NCI-H146 treated with DMSO at 0.1 percent for 48 hours (cell line): ENCODE measurements around the gene LILRA1.
"Not testable (repeated sequence)": the region's sequence is repeated elsewhere in the genome, so short reads cannot be mapped to it uniquely, and the experiment has no call there.

Experiments
- DNase-seq: peaks from one replicate; lab custom pipeline; 2025; ENCODE audit not compliant: unreplicated experiment; lab: John Stamatoyannopoulos, UW

The LILRA1 gene

DNA sequence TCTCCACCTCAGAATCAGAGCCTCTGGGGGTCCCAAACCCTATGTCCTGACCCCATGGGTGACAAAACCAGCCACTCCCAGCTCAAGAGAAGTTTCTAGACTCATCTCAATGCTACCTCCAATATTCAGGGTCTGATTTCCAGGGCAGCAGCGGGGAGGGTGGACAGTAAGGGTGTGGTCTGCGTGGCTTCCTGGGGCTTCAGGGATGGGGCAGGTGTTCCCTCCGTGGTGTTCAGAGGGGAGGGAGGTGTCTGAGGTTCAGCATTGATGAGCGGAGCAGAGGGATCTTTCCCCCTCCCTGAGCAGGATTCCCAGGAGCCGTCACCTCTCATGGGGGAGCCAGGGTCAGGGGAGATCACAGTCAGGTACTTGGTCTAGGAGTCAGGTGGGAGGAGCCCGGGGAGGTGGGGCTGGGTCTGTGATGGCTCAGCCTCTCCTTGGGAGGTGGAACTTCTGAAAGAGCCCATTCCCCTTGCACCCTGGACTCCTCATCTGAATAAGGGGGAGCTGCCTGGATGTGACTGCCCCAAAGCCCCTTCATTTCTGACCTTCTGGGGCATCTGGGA lies 16.9 kb upstream of the LILRA1 start:
- no peak for DNase-seq

GRCh38 chr19:54577334-54577733 lies 16.1 kb upstream of the LILRA1 start:
- no peak for DNase-seq

- DNase-seq: not testable (repeated sequence)
Measured at GRCh38 chr19:54578268-54578667, 15.2 kb upstream of the LILRA1 start.

- DNase-seq: no peak
Measured at GRCh38 chr19:54586397-54586796, 7.0 kb upstream of the LILRA1 start.

DNA sequence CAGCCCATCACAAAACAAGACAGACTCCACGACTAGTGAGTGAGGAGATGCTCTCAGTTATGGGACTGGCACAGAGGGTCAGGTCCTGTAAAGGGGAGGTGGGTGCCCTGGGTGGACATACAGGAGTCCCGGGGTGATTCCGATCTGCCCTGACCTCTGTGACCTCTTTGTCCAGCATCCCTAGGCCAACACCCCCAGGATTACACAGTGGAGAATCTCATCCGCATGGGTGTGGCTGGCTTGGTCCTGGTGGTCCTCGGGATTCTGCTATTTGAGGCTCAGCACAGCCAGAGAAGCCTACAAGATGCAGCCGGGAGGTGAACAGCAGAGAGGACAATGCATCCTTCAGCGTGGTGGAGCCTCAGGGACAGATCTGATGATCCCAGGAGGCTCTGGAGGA lies 6.4 kb upstream of the LILRA1 start:
- no peak for DNase-seq

- not testable (repeated sequence) for DNase-seq
Measured at GRCh38 chr19:54593931-54594626, 647 bp downstream of the LILRA1 start.

GRCh38 chr19:54594737-54595136 lies 1.3 kb downstream of the LILRA1 start:
- DNase-seq: no peak

DNA sequence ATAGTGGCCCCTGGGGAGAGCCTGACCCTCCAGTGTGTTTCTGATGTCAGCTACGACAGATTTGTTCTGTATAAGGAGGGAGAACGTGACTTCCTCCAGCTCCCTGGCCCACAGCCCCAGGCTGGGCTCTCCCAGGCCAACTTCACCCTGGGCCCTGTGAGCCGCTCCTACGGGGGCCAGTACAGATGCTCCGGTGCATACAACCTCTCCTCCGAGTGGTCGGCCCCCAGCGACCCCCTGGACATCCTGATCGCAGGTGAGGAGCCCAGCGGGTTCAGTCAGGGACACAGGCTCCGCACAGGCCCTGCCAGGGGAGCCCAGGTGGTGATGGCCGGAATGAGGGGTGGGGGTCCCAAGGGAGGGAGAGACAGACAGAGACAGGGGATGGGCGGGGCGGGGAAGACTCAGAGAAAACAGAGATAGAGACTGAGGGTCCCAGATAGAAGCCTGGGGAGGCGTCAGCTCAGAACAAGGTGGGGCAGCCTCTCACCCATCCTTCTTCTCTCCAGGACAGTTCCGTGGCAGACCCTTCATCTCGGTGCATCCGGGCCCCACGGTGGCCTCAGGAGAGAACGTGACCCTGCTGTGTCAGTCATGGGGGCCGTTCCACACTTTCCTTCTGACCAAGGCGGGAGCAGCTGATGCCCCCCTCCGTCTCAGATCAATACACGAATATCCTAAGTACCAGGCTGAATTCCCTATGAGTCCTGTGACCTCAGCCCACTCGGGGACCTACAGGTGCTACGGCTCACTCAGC lies 2.4 kb downstream of the LILRA1 start:
- not testable (repeated sequence) for DNase-seq

GRCh38 chr19:54600212-54600611 lies 6.8 kb downstream of the LILRA1 start:
- no peak for DNase-seq

- DNase-seq: no peak
Measured at GRCh38 chr19:54606230-54606629, 12.8 kb downstream of the LILRA1 start.

DNA sequence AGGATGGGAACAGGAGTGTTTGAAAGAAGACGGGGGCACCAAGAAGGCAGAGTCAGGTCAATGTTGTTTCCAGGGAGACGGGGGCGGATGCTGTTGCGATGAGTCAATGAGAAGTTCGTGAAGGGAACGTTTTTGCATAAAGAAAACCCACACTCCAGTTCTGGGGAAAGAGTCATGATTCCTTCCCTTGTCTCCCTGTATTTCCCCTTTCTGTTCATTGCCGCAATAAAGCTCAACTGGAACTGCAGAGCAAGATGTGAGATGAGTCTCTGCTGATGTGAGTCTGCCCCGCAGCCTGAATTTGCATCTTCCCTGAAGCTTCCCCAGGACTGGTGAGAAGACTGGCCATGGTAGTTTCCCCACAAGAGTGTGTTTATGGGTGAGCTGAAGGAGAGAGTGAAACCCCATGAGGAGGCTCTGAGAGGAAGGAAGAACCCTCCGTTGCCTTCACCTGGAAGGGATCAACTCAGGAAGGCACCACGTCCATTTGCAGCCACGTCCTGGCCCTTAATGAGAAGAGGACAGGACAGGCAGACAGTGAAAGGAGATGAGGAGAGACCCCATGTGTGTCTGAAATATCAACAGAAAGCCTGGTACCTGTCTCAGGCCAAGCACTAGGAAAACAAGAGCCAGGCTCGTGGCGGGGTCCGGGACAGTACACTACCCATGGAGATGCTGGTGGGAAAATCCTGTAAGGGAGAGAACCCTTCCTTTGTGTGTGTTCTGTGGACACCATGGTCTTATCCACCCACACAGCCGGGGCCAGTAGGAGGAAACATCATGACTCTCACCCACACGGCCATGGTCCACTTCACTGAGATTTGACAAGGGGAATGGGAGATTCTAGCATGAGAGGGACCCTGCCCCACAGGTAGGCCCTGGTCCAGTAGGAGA lies 13.7 kb downstream of the LILRA1 start:
- DNase-seq: no peak

- no peak for DNase-seq
Measured at GRCh38 chr19:54607785-54608150, 14.3 kb downstream of the LILRA1 start.

DNA sequence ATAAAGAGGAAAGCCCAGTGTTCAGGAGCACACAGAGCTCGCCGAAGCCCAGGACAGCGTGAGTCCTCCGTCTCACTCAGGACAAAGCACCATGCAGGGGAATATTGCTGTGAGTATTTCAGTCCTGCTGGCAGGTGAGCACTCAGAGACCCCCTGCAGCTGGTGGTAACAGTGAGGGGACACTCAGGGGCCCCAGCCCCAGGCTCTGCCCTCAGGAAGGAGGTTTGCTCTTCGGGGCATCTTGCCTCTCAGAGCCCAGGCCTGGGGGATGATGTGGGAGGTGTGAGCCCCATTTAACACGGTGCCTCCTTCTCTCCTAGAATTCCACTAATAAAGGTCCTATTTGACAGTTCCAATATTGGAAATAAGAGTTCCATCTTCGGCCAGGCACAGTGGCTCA lies 14.8 kb downstream of the LILRA1 start:
- no peak for DNase-seq

GRCh38 chr19:54608792-54609191 lies 15.4 kb downstream of the LILRA1 start:
- DNase-seq: no peak

DNA sequence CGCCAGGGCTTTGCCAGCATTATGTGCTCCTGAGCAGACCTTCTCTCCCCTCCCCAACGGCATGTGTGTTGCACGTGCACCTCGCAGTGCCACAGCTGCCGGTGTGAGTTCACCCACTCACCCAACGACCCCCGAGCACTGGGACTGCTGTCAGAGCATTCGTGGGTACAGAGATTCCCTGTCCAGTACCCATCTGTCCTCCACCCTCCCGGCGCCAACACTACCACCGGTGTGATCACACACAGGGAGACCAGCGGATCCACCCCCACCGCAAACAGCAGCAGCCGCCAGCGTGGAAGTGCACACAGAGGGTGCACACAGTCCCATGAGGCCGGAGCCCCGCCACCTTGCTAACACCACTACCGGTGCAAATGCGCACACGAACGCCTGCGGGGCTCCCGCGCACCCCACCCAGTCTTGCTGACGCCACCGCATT lies 15.9 kb downstream of the LILRA1 start:
- DNase-seq: no peak

- no peak for DNase-seq
Measured at GRCh38 chr19:54612428-54612827, 19.0 kb downstream of the LILRA1 start.

DNA sequence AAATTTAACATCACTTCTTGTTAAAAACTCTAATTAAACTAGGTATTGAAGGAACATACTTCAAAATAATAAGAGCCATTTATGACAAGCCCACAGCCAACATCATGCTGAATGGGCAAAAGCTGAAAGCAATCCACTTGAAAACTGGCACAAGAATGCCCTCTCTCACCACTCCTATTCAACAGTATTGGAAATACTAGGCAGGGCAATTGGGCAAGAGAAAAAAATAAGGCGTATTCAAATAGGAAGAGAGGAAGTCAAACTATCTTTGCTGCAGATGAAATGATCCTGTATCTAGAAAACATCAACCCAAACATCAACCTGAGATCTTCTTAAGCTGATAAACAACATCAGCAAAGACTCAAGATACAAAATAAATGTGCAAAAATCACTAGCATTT lies 21.3 kb downstream of the LILRA1 start:
- no peak for DNase-seq

GRCh38 chr19:54616057-54616456 lies 22.6 kb downstream of the LILRA1 start:
- DNase-seq: no peak

GRCh38 chr19:54616821-54617560 lies 23.6 kb downstream of the LILRA1 start:
- no peak for DNase-seq

GRCh38 chr19:54620464-54620863 lies 27.0 kb downstream of the LILRA1 start:
- no peak for DNase-seq

- no peak for DNase-seq
Measured at GRCh38 chr19:54622431-54622830, 29.0 kb downstream of the LILRA1 start.
